Prostate gland (tissue), 2 donors: ENCODE data around the gene INPP5B.

Source experiments
- POLR2A ChIP-seq: fragments of 450-650 bp; IDR thresholded peaks from one replicate; pipeline ENCODE4 v1.6.1; 2016; ENCODE audit warnings: antibody characterized with exemption, mild to moderate bottlenecking
- POLR2AphosphoS5 ChIP-seq: sonication (generic); formaldehyde crosslinking; IDR thresholded peaks from one replicate; pipeline ENCODE4 v1.6.1; 2017; ENCODE audit warnings: antibody characterized with exemption
- TF ChIP-seq, protein P1 (sequence below), 4 experiments: fragments of 200-600 bp in 2 of 4; fragments of 450-650 bp in 2 of 4; sonication (generic) in 2 of 4; IDR thresholded peaks; 1 replicate in 3 of 4; 2 replicates in 1 of 4; pipeline ENCODE4 v1.5.1; 2016 to 2019; ENCODE audit warnings: antibody characterized with exemption in 4 of 4, mild to moderate bottlenecking in 2 of 4, moderate library complexity in 2 of 4

DNA sequence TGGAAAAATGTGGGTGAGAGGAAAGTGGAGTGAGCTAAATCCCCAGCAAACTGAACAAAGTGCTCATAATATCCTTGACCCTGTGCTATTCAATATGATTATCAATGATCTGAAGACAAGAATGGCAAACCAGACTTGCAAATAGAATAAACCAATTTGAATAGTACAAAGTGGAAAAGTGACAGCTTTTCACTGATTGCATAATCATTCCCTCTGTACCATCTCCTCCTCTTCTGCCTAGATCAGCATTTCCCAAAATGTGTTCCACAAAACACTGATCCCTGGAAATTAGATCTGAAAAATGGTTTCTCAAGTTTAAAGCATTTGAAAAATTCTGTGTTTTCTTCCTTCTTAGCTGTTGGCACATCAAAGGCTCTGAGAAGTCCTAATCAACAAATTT, 95.6 kb downstream of the INPP5B start:
- TF ChIP-seq, protein P1, sequence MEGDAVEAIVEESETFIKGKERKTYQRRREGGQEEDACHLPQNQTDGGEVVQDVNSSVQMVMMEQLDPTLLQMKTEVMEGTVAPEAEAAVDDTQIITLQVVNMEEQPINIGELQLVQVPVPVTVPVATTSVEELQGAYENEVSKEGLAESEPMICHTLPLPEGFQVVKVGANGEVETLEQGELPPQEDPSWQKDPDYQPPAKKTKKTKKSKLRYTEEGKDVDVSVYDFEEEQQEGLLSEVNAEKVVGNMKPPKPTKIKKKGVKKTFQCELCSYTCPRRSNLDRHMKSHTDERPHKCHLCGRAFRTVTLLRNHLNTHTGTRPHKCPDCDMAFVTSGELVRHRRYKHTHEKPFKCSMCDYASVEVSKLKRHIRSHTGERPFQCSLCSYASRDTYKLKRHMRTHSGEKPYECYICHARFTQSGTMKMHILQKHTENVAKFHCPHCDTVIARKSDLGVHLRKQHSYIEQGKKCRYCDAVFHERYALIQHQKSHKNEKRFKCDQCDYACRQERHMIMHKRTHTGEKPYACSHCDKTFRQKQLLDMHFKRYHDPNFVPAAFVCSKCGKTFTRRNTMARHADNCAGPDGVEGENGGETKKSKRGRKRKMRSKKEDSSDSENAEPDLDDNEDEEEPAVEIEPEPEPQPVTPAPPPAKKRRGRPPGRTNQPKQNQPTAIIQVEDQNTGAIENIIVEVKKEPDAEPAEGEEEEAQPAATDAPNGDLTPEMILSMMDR (IDR thresholded peaks at IDR 0.05): no peak
- no peak for TF ChIP-seq POLR2AphosphoS5
- TF ChIP-seq POLR2A: no peak
